HCT116 (cell line): ENCODE measurements around the gene MBP. TPM values are rescaled to one million over a fixed set of nuclear protein-coding genes. Genes with fewer than 3 reads are reported as not detected.

Experiments
- ATAC-seq: fragments of 200-7000 bp; cut with Tn5 transposase; 2 replicates; pipeline ENCODE4 v1.9.1; 2020; ENCODE audit warnings: mild to moderate bottlenecking, moderate library complexity
- BruUV-seq: library from RNA; stranded (reverse); fragments of 400-500 nt; replicated peaks from 2 replicates; lab custom pipeline; 2021; lab: Mats Ljungman, UMichigan
- CTCF ChIA-PET: fragments of 300-600 bp; sonication (Branson Sonifier 250); formaldehyde crosslinking; loops from one replicate; lab custom pipeline; 2021; ENCODE audit warnings: antibody characterized with exemption; lab: Charles Lee
- POLR2A ChIA-PET: fragments of 300-600, 350-600 bp; sonication (Branson Sonifier 250); formaldehyde crosslinking; loops from one replicate; lab custom pipeline; 2021; ENCODE audit warnings: antibody characterized with exemption; lab: Charles Lee
- RAD21 ChIA-PET, 2 experiments: fragments of 300-600 bp; sonication (Branson Sonifier 250); formaldehyde crosslinking; loops; one replicate each; lab custom pipeline; 2023; ENCODE audit warnings: low total read pairs in 2 of 2; ENCODE audit not compliant: uncharacterized antibody in 2 of 2, unreplicated experiment in 2 of 2, low non-redundant PET in 1 of 2; lab: Charles Lee
- DNase-seq: peaks from one replicate; pipeline ENCODE4 v3.0.0-alpha.2; 2010; ENCODE audit warnings: low read depth, low spot score
- H2AFZ ChIP-seq: fragments of 200-600 bp; shearing (Covaris generic), sonication (generic); 2 replicates; pipeline ENCODE4 v1.6.1; 2017; ENCODE audit warnings: low read depth, mixed run types, mixed read lengths, antibody characterized with exemption, low read length; ENCODE audit not compliant: poor library complexity, severe bottlenecking
- H3K27ac ChIP-seq: 2 replicates; pipeline ENCODE4 v1.5.1; 2012; ENCODE audit warnings: low read depth, low read length
- H3K27me3 ChIP-seq: fragments of 200-600 bp; sonication (generic); 2 replicates; pipeline ENCODE4 v1.6.1; 2016; ENCODE audit warnings: mixed run types, low read length, mixed read lengths; ENCODE audit not compliant: insufficient read depth
- H3K36me3 ChIP-seq, 2 experiments: fragments of 200-500 bp in 1 of 2; fragments of 200-600 bp in 1 of 2; sonication (Bioruptor generic) in 1 of 2; sonication (generic) in 1 of 2; 2 replicates each; pipeline versions ENCODE4 v1.5.1 to v1.6.1; 2014 to 2016; ENCODE audit warnings: low read length in 2 of 2, inconsistent platforms in 1 of 2, mixed read lengths in 1 of 2, mixed run types in 1 of 2; ENCODE audit not compliant: insufficient read depth in 2 of 2, control insufficient read depth in 1 of 2
- H3K4me1 ChIP-seq, 2 experiments: fragments of 200-600 bp in 1 of 2; sonication (generic) in 1 of 2; 2 replicates each; pipeline versions ENCODE4 v1.5.1 to v1.6.1; 2012 to 2017; ENCODE audit warnings: low read length in 2 of 2, inconsistent platforms in 1 of 2, mild to moderate bottlenecking in 1 of 2, mixed read lengths in 1 of 2, mixed run types in 1 of 2, moderate library complexity in 1 of 2; ENCODE audit not compliant: insufficient read depth in 2 of 2, control insufficient read depth in 1 of 2
- H3K4me2 ChIP-seq: fragments of 200-600 bp; sonication (generic); 2 replicates; pipeline ENCODE4 v1.6.1; 2017; ENCODE audit warnings: mixed run types, low read length, mixed read lengths
- H3K4me3 ChIP-seq, 2 experiments: fragments of 200-600 bp in 1 of 2; sonication (generic) in 1 of 2; replicated peaks in 1 of 2; 2 replicates each; pipeline ENCODE4 v1.5.1; 2011 to 2016; ENCODE audit warnings: low read length in 2 of 2, control low read depth in 1 of 2, low read depth in 1 of 2, mild to moderate bottlenecking in 1 of 2, mixed read lengths in 1 of 2, mixed run types in 1 of 2
- H3K79me2 ChIP-seq: fragments of 200-600 bp; sonication (generic); 2 replicates; pipeline ENCODE4 v1.6.1; 2017; ENCODE audit warnings: mild to moderate bottlenecking, mixed run types, low read length, moderate library complexity, mixed read lengths; ENCODE audit not compliant: insufficient read depth
- H3K9ac ChIP-seq: fragments of 200-600 bp; sonication (generic); 2 replicates; pipeline ENCODE4 v1.6.1; 2016; ENCODE audit warnings: low read length, mixed read lengths
- H3K9me2 ChIP-seq: fragments of 200-600 bp; sonication (generic), shearing (Covaris generic); 2 replicates; pipeline ENCODE4 v1.6.1; 2017; ENCODE audit warnings: mixed run types, mild to moderate bottlenecking, moderate library complexity; ENCODE audit not compliant: insufficient read depth
- H3K9me3 ChIP-seq, 2 experiments: fragments of 200-500 bp in 1 of 2; fragments of 200-600 bp in 1 of 2; sonication (Bioruptor generic) in 1 of 2; sonication (generic) in 1 of 2; 2 replicates each; pipeline ENCODE4 v1.6.1; 2014 to 2017; ENCODE audit warnings: low read length in 2 of 2, mixed read lengths in 2 of 2, inconsistent platforms in 1 of 2, low read depth in 1 of 2, mild to moderate bottlenecking in 1 of 2, mixed run types in 1 of 2, moderate library complexity in 1 of 2; ENCODE audit not compliant: control insufficient read depth in 1 of 2, insufficient read depth in 1 of 2
- H4K20me1 ChIP-seq: fragments of 200-600 bp; sonication (generic), shearing (Covaris generic); 2 replicates; pipeline ENCODE4 v1.6.1; 2017; ENCODE audit warnings: mixed run types, mild to moderate bottlenecking, moderate library complexity; ENCODE audit not compliant: insufficient read depth
- CBX3 ChIP-seq: IDR thresholded peaks from 2 replicates; pipeline ENCODE4 v1.6.1; 2012; ENCODE audit warnings: low read depth
- EGR1 ChIP-seq: IDR thresholded peaks from 2 replicates; pipeline ENCODE4 v1.6.1; 2012; ENCODE audit warnings: low read depth
- ELF1 ChIP-seq: IDR thresholded peaks from 2 replicates; pipeline ENCODE4 v1.6.1; 2012; ENCODE audit warnings: low read depth, borderline replicate concordance
- EZH2 ChIP-seq: fragments of 200-600 bp; sonication (generic); IDR thresholded peaks from 2 replicates; pipeline ENCODE4 v1.6.1; 2017; ENCODE audit warnings: antibody characterized with exemption, mixed run types
- EZH2phosphoT487 ChIP-seq: fragments of 200-600 bp; IDR thresholded peaks from 2 replicates; pipeline ENCODE4 v1.6.1; 2018; ENCODE audit warnings: antibody characterized with exemption, borderline replicate concordance
- FOSL1 ChIP-seq: IDR thresholded peaks from 2 replicates; pipeline ENCODE4 v1.6.1; 2012; ENCODE audit warnings: low read depth
- POLR2AphosphoS5 ChIP-seq: IDR thresholded peaks from 2 replicates; pipeline ENCODE4 v1.6.1; 2011; ENCODE audit warnings: mild to moderate bottlenecking, low read depth, low read length, moderate library complexity
- RAD21 ChIP-seq: IDR thresholded peaks from 2 replicates; pipeline ENCODE4 v1.6.1; 2012; ENCODE audit warnings: low read depth, mild to moderate bottlenecking
- REST ChIP-seq: IDR thresholded peaks from 2 replicates; pipeline ENCODE4 v1.6.1; 2012; ENCODE audit warnings: low read depth
- SP1 ChIP-seq: IDR thresholded peaks from 2 replicates; pipeline ENCODE4 v1.6.1; 2012; ENCODE audit warnings: low read depth
- TCF7L2 ChIP-seq: IDR thresholded peaks from 2 replicates; pipeline ENCODE4 v1.7.0; 2011; ENCODE audit warnings: borderline replicate concordance, inconsistent platforms; ENCODE audit not compliant: insufficient read depth, insufficient read length; ENCODE audit errors: extremely low read depth
- ZFX ChIP-seq: fragments of 450-650 bp; IDR thresholded peaks from 2 replicates; pipeline ENCODE4 v1.6.1; 2017
- ZNF274 ChIP-seq: fragments of 200-500 bp; sonication (Bioruptor generic); IDR thresholded peaks from 2 replicates; pipeline ENCODE4 v1.6.1; 2014; ENCODE audit warnings: mild to moderate bottlenecking, low read depth, low read length, inconsistent platforms
- intact Hi-C: fragments of 100-400 bp; cut with micrococcal nuclease; formaldehyde crosslinking; loops from 2 replicates; pipeline ENCODE4 v1.10.0; 2022
- total RNA-seq: library from RNA; stranded (reverse); gene quantifications from one replicate; pipeline ENCODE4 v1.2.1, GENCODE V29; 2021; ENCODE audit not compliant: unreplicated experiment
- TF ChIP-seq, protein P1 (sequence below): IDR thresholded peaks from 2 replicates; pipeline ENCODE4 v1.6.1; 2012

The MBP gene
- total RNA-seq, 1 experiment from 2014 or later: 34.9 TPM

GRCh38 chr18:77021075-77021474 lies 111.5 kb downstream of the MBP start:
- CTCF ChIA-PET: no interaction called here
- BruUV-seq: no TSS peak
- POLR2A ChIA-PET: no interaction called here

GRCh38 chr18:77020561-77020960 lies 112.0 kb downstream of the MBP start:
- ATAC-seq (no peak), DNase-seq (no peak)
- Histone ChIP-seq H3K36me3 (peaks cover 3 to 9% of the 10 kb centered on the region in 2 experiments; a peak in 2 of 4 replicates), H3K4me3 (no peak overlapping the region), H3K4me1 (no peaks in the 10 kb centered on the region), H3K27me3 (no peaks in the 10 kb centered on the region), H3K4me2 (no peak overlapping the region), H3K9me2 (no peaks in the 10 kb centered on the region), H3K27ac (no peak overlapping the region), H3K9ac (no peak overlapping the region), H3K79me2 (no peaks in the 10 kb centered on the region), H2AFZ (no peak overlapping the region), H3K9me3 (no peaks in the 10 kb centered on the region), H4K20me1 (no peaks in the 10 kb centered on the region)
- no peak for TF ChIP-seq EZH2phosphoT487
- TF ChIP-seq EZH2: no peak
- no peak for TF ChIP-seq TCF7L2
- TF ChIP-seq SP1: no peak
- no peak for TF ChIP-seq CBX3
- TF ChIP-seq ZNF274: no peak
- no peak for TF ChIP-seq EGR1
- TF ChIP-seq FOSL1: no peak
- no peak for TF ChIP-seq RAD21
- TF ChIP-seq, protein P1, sequence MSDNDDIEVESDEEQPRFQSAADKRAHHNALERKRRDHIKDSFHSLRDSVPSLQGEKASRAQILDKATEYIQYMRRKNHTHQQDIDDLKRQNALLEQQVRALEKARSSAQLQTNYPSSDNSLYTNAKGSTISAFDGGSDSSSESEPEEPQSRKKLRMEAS: no peak
- TF ChIP-seq REST: no peak
- ChIA-PET RAD21 (no interaction called here), POLR2A (no interaction called here), CTCF (no interaction called here)
- no TSS peak for BruUV-seq
- intact Hi-C loops: no loop called here

More at GRCh38 chr18:77021075-77021474, 111.5 kb downstream of the MBP start:
- H3K9ac ChIP-seq: no peak overlapping the region
- TF ChIP-seq TCF7L2 (no peak), POLR2AphosphoS5 (no peak), ZFX (no peak), EGR1 (no peak), ELF1 (no peak)
- TF ChIP-seq, protein P1: no peak
- H3K9me2 ChIP-seq: no peaks in the 10 kb centered on the region
- ATAC-seq (no peak), DNase-seq (no peak)
- RAD21 ChIA-PET: no interaction called here
- no peaks in the 10 kb centered on the region for H3K4me1 ChIP-seq
- intact Hi-C loops: no loop called here
- no peak overlapping the region for H3K4me3 ChIP-seq
- H4K20me1 ChIP-seq: no peaks in the 10 kb centered on the region
- no peaks in the 10 kb centered on the region for H3K79me2 ChIP-seq
- H3K9me3 ChIP-seq: no peaks in the 10 kb centered on the region
- H2AFZ ChIP-seq: no peak overlapping the region
- H3K27ac ChIP-seq: no peak overlapping the region
- no peaks in the 10 kb centered on the region for H3K27me3 ChIP-seq
- H3K36me3 ChIP-seq: peaks cover 3 to 7% of the 10 kb centered on the region in 2 experiments; a peak in 2 of 4 replicates
- no peak overlapping the region for H3K4me2 ChIP-seq
